ENCODE results near the gene POFUT2.

GRCh38 chr21:45259206-45259840, 28.4 kb downstream of the POFUT2 start:
- TF ChIP-seq CTCF (IDR thresholded peaks at IDR 0.05; ENCODE audit: insufficient read depth, low read length) (no peak), POLR2AphosphoS5 (IDR thresholded peaks at IDR 0.05; ENCODE audit: low read depth) (no peak)
